HG02981 (cell line): ENCODE measurements around the gene CDK19.

ENCODE experiments used
- ATAC-seq: cut with Tn5 transposase; IDR thresholded peaks from one replicate; pipeline ENCODE4 v1.9.1; 2021; ENCODE audit warnings: mild to moderate bottlenecking, moderate library complexity; ENCODE audit not compliant: unreplicated experiment

Gene CDK19

DNA sequence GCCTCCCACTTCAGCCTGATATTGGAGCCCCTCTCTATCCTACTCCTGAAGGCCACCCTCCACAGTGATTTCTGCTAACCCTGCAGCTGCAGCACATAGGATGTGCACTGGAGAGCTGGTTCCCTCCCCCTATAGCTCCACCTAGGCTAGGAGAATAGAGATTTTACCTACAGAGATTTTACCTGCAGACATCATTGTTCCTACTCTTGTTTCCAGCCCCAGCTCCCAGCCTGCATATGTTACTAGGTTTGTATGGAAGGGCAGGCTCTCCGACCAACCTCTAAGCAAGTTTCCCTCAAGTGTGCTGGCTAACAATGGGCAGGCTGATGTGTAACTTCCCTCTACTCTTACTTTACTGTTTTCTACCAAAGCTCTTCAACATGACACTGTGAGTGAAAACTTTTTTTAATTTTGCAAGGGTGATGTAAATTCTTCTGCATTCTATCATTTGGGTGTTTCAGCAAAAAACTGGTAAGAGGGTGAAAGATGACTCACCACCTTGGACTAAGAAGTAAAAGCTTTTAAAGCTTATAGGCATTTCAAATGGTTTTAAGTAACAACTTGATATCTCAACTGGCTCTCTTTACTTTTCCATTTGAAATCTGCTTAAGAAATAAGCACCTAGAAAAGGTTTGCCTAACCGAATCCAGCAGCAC lies 106.8 kb downstream of the CDK19 start:
- no peak for ATAC-seq

DNA sequence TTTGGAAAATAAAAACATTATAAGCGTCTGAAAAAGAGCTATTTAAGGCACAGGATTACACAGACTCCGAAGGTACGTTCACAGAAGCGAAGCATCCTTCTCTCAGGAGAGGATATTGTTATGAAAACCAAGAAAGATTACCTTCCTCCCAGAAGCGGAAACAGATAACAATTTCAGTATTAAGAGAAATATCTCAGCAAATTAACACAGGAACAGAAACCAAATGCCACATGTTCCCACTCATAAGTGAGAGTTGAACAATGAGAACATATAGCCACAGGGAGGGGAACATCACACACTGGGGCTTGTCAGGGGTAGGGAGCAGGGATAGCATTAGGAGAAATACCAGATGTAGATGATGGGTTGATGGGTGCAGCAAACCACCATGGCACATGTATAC lies 109.7 kb downstream of the CDK19 start:
- no peak for ATAC-seq

- no peak for ATAC-seq
Observed at GRCh38 chr6:110703906-110704594, 111.2 kb downstream of the CDK19 start.

GRCh38 chr6:110703010-110703905 lies 112.0 kb downstream of the CDK19 start:
- no peak for ATAC-seq

GRCh38 chr6:110699780-110700179 lies 115.5 kb downstream of the CDK19 start:
- no peak for ATAC-seq

- ATAC-seq = no peak
Observed at GRCh38 chr6:110693994-110694393, 121.3 kb downstream of the CDK19 start.

DNA sequence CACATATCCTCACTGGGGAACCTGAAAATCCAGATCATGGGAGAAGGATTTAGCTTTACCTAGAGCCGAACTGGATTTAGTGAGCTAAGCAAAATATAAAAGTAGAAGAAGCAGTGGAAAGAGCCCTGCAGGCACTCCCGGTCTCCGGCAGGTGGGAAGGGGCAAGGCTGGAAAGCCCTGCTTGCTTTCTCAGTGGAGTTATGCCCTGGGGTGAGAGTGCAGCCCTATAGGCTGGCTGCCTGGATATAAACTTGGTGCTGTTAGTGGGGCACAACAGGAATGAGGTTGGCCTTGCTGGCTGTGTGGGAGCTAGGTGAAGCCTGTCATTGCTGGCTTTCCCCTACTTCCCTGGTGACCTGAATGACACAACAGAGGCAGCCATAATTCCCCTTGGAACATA lies 122.0 kb downstream of the CDK19 start:
- no peak for ATAC-seq

DNA sequence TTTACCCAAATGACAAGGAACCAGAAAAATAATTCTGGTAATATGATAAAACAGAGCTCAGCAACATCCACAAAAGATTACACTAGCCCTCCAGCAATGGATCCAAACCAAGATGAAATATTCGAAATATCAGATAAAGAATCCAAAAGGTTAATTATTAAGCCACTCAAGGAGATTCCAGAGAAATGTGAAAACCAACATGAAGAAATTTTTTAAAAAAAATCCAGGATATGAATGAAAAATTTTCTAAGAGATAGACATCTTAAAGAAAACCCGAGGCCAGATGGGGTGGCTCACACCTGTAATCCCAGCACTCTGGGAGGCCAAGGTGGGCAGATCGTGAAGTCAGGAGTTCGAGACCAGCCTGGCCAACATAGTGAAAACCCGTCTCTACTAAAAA lies 124.4 kb downstream of the CDK19 start:
- ATAC-seq = no peak

GRCh38 chr6:110690106-110690654 lies 125.1 kb downstream of the CDK19 start:
- ATAC-seq = no peak

- ATAC-seq = no peak
Observed at GRCh38 chr6:110689275-110689935, 125.9 kb downstream of the CDK19 start.

DNA sequence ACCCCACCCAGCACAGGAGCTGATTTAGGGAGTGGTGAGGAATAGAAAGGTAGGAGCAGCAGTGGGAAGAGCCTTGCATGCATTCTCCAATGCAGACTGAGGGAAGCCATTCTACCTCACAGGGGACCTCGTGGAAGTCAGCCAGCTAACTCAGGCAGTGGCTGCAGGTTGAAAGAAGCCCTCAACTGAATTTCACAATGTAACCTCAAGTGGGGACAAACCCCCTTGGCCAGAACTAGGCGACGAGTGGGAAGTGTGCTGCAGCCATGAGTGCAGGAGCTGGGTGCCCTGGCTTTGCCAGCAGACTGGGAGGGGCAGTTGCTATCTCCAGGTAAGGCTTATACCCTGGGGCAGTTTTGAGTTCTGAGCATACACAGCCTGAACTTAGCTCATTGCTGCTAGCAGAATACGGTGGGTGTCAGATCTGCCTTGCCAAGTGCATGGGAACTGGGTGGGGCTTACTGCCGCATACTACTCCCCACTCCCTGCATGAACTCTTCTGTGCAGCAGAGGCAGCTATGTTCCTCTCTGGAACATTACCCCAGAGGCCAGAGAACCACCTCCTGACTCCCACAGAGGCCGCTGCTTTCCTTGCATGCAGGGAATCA lies 126.5 kb downstream of the CDK19 start:
- ATAC-seq = no peak

- ATAC-seq = no peak
Observed at GRCh38 chr6:110687326-110687725, 127.9 kb downstream of the CDK19 start.

- no peak for ATAC-seq
Observed at GRCh38 chr6:110683241-110683640, 132.0 kb downstream of the CDK19 start.

GRCh38 chr6:110682460-110682853 lies 132.8 kb downstream of the CDK19 start:
- ATAC-seq = peak; percentile 92

DNA sequence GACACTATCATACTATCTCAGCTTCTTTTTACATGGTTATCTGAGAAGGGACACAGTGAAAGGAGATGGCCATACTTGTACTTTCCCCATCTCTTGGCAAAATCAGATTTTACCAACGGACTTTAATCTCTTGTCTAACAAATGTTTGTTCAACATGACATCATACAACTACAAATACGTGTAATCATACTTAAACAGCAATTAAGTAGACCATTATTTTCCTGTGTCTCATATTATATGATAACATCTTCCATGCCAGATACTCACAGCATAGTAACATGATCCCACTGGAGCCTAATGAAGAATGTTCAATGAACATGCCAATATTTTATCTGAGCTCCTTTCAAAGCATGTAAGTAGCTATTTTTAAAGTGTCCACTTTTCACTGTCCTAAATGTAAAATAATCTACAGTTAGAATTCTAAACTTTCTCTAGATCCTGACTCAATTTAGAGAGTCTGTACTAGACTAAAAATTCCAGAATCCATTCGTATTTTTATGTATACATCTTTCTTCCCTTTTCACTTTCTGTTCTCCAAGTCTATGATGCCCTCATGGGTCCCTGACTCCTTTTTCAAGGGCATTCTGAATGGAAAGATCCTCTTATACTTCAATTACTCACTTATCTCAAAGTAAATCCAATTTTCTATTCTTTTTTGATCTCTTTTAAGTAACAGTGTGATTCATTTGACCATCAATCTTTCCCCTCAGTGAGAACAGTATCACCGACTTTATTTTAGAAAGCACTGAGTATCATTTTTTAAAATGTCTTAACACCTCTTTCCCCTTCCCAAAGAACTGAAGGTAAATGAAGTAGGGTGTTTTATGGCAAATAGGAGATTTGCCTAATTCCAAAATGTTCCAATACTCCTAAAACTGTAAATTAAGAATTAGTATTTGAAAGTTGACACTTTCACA lies 133.5 kb downstream of the CDK19 start:
- ATAC-seq = peak; percentile 23

DNA sequence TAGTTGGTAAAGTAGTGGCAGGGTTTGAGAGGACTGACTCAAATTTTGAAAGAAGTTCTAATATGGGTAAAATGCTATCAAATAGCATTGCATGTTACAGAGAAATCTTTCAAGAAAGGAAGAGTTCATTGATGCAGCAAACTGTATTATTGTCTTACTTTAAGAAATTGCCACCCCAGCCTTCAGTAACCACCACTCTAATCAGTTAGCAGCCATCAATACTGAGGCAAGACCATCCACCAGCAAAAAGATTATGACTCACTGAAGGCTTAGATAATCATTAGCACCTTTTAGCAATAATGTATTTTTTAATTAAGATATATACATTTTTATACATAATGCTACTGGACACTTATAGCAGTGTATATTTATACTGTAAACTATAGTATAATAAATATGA lies 138.9 kb downstream of the CDK19 start:
- no peak for ATAC-seq

GRCh38 chr6:110674096-110674495 lies 141.2 kb downstream of the CDK19 start:
- no peak for ATAC-seq

- ATAC-seq = no peak
Observed at GRCh38 chr6:110672122-110672521, 143.1 kb downstream of the CDK19 start.

DNA sequence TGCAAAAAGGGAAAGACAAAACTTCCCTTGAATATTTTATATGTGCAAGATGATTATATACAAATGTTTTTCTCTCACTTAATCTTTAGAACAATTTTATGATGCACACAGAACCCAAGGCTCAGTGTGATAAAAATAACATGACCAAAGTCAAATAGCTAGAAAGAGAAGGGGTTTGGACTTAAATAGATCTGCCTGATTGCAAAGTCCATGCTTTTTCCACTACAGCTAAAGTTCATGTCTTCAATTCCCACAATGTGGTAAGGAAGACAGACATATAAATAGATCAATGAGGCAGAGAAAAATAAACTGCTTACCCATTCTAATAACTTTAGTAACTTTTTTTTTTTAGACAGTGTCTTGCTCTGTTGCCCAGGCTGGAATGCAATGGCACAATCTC lies 143.8 kb downstream of the CDK19 start:
- ATAC-seq = no peak
